Osteoblast (primary cell): ENCODE data around the gene CNOT9. TPM values are rescaled to one million over a fixed set of nuclear protein-coding genes. Genes with fewer than 3 reads are reported as not detected.

ENCODE experiments used
- DNase-seq: peaks from one replicate; pipeline ENCODE4 v3.0.0; 2011; ENCODE audit warnings: low spot score, mixed read lengths; ENCODE audit not compliant: insufficient read length; ENCODE audit errors: missing footprints
- H2AFZ ChIP-seq: 2 replicates; pipeline ENCODE4 v1.6.0; 2011; ENCODE audit warnings: mild to moderate bottlenecking, low read length
- H3K27ac ChIP-seq: 2 replicates; pipeline ENCODE4 v1.5.1; 2011; ENCODE audit warnings: mild to moderate bottlenecking, low read depth, low read length, moderate library complexity
- H3K27me3 ChIP-seq: 2 replicates; pipeline ENCODE4 v1.6.0; 2012; ENCODE audit warnings: mild to moderate bottlenecking, control low read depth, inconsistent platforms, low read length, moderate library complexity; ENCODE audit not compliant: insufficient read depth
- H3K36me3 ChIP-seq: 2 replicates; pipeline ENCODE4 v1.5.1; 2011; ENCODE audit warnings: mild to moderate bottlenecking, low read length, control low read depth, moderate library complexity; ENCODE audit not compliant: insufficient read depth
- H3K4me1 ChIP-seq: 2 replicates; pipeline ENCODE4 v1.5.1; 2011; ENCODE audit warnings: mild to moderate bottlenecking, low read length, control low read depth, moderate library complexity; ENCODE audit not compliant: insufficient read depth
- H3K4me2 ChIP-seq: 2 replicates; pipeline ENCODE4 v1.6.0; 2011; ENCODE audit warnings: mild to moderate bottlenecking, low read length; ENCODE audit not compliant: insufficient read depth
- H3K4me3 ChIP-seq: fragments of 200-600 bp; sonication (generic); 3 replicates; pipeline ENCODE4 v1.5.1; 2012; ENCODE audit warnings: mild to moderate bottlenecking, low read length, inconsistent platforms; ENCODE audit not compliant: insufficient read depth
- H3K79me2 ChIP-seq: 2 replicates; pipeline ENCODE4 v1.6.0; 2012; ENCODE audit warnings: mild to moderate bottlenecking, low read length, control low read depth, inconsistent platforms; ENCODE audit not compliant: insufficient read depth
- H3K9me3 ChIP-seq: 2 replicates; pipeline ENCODE4 v1.5.1; 2011; ENCODE audit warnings: low read depth, low read length, control low read depth
- H4K20me1 ChIP-seq: 2 replicates; pipeline ENCODE4 v1.6.0; 2012; ENCODE audit warnings: mild to moderate bottlenecking, low read length, control low read depth; ENCODE audit not compliant: insufficient read depth
- total RNA-seq: library from RNA; depleted of rRNA; stranded (reverse); fragments of >200 nt; gene quantifications from 2 replicates; pipeline ENCODE4 v1.2.3, GENCODE V29; 2012
- TF ChIP-seq, protein P1 (sequence below): IDR thresholded peaks from 2 replicates; pipeline ENCODE4 v1.5.1; 2011; ENCODE audit warnings: mild to moderate bottlenecking, low read depth, low read length, moderate library complexity; ENCODE audit errors: extremely low read depth

CNOT9 gene
- total RNA-seq, 1 donor, result 50.3 TPM

GRCh38 chr2:218576854-218577253, 8.2 kb downstream of the CNOT9 start:
- TF ChIP-seq, protein P1, sequence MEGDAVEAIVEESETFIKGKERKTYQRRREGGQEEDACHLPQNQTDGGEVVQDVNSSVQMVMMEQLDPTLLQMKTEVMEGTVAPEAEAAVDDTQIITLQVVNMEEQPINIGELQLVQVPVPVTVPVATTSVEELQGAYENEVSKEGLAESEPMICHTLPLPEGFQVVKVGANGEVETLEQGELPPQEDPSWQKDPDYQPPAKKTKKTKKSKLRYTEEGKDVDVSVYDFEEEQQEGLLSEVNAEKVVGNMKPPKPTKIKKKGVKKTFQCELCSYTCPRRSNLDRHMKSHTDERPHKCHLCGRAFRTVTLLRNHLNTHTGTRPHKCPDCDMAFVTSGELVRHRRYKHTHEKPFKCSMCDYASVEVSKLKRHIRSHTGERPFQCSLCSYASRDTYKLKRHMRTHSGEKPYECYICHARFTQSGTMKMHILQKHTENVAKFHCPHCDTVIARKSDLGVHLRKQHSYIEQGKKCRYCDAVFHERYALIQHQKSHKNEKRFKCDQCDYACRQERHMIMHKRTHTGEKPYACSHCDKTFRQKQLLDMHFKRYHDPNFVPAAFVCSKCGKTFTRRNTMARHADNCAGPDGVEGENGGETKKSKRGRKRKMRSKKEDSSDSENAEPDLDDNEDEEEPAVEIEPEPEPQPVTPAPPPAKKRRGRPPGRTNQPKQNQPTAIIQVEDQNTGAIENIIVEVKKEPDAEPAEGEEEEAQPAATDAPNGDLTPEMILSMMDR, result no peak
- Histone ChIP-seq H3K9me3 (no peaks in the 10 kb centered on the region), H2AFZ (no peak overlapping the region), H3K4me3 (no peak overlapping the region), H3K4me1 (peaks cover 6% of the 10 kb centered on the region), H3K27ac (no peak overlapping the region), H3K36me3 (peaks cover 17% of the 10 kb centered on the region), H3K79me2 (peaks cover 84% of the 10 kb centered on the region), H3K27me3 (no peaks in the 10 kb centered on the region), H4K20me1 (peaks cover 11% of the 10 kb centered on the region), H3K4me2 (no peak overlapping the region)
- no peak for DNase-seq

GRCh38 chr2:218577482-218578220, 9.0 kb downstream of the CNOT9 start:
- Histone ChIP-seq H3K9me3 (no peaks in the 10 kb centered on the region), H3K4me1 (peaks cover 11% of the 10 kb centered on the region), H3K27me3 (no peaks in the 10 kb centered on the region), H3K27ac (no peak overlapping the region), H2AFZ (no peak overlapping the region), H3K36me3 (peaks cover 11% of the 10 kb centered on the region), H3K79me2 (peaks cover 77% of the 10 kb centered on the region), H3K4me2 (no peak overlapping the region), H3K4me3 (no peak overlapping the region), H4K20me1 (peaks cover 13% of the 10 kb centered on the region)
- no peak for DNase-seq
- TF ChIP-seq, protein P1, result no peak

- Histone ChIP-seq H3K79me2 (peaks cover 75% of the 10 kb centered on the region), H3K27ac (no peak overlapping the region), H3K36me3 (peaks cover 18% of the 10 kb centered on the region), H3K27me3 (no peaks in the 10 kb centered on the region), H2AFZ (no peak overlapping the region), H3K9me3 (no peaks in the 10 kb centered on the region), H3K4me2 (no peak overlapping the region), H3K4me3 (no peak overlapping the region), H3K4me1 (peaks cover 11% of the 10 kb centered on the region), H4K20me1 (peaks cover 17% of the 10 kb centered on the region)
- no peak for DNase-seq
- TF ChIP-seq, protein P1, result no peak
Measured at GRCh38 chr2:218578272-218578877, 9.7 kb downstream of the CNOT9 start.

GRCh38 chr2:218582076-218582475, 13.4 kb downstream of the CNOT9 start:
- no peak overlapping the region for H3K4me3 ChIP-seq
- no peaks in the 10 kb centered on the region for H3K27me3 ChIP-seq
- peaks cover 48% of the 10 kb centered on the region for H3K79me2 ChIP-seq
- peaks cover 40% of the 10 kb centered on the region for H3K36me3 ChIP-seq
- H2AFZ ChIP-seq, result no peak overlapping the region
- peak overlapping the region; percentile 73 for H3K27ac ChIP-seq
- peak overlapping the region; percentile 35 for H3K4me2 ChIP-seq
- no peaks in the 10 kb centered on the region for H3K9me3 ChIP-seq
- peaks cover 13% of the 10 kb centered on the region for H4K20me1 ChIP-seq
- TF ChIP-seq, protein P1, result no peak
- peak; percentile 80 for DNase-seq
- H3K4me1 ChIP-seq, result peaks cover 11% of the 10 kb centered on the region
